ENCODE data around the gene NFE2L2.
"Not testable (repeated sequence)": the region's sequence is repeated elsewhere in the genome, so short reads cannot be mapped to it uniquely, and the experiment has no call there.

The NFE2L2 gene

DNA sequence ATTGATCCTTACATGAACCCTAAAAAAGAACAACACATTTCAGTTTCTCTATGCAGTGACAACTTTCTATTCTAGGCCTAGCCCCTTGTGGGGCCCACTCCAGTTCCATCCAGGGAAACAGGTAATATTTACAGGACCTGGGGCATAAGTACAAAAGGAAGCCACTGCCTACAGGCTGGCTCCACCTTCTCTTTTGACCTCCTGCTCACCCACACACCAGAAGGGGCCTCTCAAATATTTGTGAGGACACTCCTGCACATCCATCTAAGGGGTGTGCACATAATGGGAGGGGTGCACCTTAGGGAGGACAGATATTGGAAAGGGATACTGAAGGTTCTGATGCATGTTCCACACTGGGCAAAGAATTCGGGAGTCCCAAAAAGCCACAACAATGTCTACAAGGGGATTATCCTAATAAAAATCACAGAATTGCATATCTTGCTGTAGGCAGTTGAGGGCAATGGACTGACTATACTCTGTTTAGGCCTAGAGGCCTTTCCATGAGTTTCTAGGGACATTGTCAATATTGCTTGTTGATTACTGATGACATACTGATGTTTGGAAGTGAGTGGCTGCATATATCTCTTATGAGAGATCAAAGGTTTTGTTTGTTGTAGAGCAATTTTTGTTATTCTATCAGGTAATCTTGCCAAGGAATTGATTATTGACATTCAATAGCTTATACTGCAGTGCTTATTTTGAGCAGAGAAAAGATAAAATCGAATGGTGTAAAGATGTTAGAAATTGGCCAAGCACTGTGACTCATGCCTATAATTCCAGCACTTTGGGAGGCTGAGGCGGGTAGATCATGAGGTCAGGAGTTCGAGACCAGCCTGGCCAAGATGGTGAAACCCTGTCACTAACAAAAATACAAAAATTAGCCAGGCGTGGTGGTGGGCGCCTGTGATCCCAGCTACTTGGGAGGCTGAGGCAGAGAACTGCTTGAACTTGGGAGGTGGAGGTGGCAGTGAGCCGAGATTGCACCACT lies 75.8 kb downstream of the NFE2L2 start:
- DNase-seq (ENCODE audit: insufficient read length, low spot score), result no peak
- FAIRE-seq, result no peak
- TF ChIP-seq, protein P1, sequence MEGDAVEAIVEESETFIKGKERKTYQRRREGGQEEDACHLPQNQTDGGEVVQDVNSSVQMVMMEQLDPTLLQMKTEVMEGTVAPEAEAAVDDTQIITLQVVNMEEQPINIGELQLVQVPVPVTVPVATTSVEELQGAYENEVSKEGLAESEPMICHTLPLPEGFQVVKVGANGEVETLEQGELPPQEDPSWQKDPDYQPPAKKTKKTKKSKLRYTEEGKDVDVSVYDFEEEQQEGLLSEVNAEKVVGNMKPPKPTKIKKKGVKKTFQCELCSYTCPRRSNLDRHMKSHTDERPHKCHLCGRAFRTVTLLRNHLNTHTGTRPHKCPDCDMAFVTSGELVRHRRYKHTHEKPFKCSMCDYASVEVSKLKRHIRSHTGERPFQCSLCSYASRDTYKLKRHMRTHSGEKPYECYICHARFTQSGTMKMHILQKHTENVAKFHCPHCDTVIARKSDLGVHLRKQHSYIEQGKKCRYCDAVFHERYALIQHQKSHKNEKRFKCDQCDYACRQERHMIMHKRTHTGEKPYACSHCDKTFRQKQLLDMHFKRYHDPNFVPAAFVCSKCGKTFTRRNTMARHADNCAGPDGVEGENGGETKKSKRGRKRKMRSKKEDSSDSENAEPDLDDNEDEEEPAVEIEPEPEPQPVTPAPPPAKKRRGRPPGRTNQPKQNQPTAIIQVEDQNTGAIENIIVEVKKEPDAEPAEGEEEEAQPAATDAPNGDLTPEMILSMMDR (IDR thresholded peaks at IDR 0.05; ENCODE audit: insufficient read depth, missing control alignments), result no peak

DNA sequence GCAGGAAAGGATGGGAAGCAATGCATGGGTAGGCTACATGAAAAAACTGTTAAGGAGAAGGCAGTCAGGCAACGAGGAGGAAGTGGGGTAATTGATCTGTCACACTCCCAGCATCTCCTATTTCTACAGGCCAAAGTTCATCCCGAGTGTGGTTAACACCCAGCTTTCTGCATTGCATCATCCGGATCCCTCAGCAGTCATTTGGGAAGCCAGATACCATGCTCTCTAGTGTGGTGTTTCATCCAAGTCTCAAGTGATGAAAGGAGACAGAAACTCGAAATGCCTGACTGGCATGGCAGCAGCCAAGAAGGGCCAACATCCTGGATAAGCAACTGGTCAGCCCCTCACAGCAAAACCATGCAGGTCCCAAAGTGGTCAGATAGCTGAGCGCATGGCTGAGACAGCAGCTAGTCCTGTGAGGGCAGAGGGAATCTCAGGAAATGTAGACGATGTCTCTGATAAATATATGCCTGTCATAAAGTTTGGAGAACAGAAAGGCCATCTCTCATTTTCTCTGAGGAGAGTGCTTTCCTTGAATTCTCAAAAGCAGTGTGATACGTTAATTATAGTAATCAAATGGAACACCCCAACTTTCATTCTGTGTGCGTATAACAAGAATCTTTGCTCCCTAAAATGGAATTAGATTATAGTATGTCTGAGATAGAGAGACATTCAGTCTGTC lies 76.8 kb downstream of the NFE2L2 start:
- FAIRE-seq (no peak), DNase-seq (ENCODE audit: insufficient read length, low spot score) (no peak)
- TF ChIP-seq, protein P1 (IDR thresholded peaks at IDR 0.05; ENCODE audit: insufficient read depth, missing control alignments), result no peak

DNA sequence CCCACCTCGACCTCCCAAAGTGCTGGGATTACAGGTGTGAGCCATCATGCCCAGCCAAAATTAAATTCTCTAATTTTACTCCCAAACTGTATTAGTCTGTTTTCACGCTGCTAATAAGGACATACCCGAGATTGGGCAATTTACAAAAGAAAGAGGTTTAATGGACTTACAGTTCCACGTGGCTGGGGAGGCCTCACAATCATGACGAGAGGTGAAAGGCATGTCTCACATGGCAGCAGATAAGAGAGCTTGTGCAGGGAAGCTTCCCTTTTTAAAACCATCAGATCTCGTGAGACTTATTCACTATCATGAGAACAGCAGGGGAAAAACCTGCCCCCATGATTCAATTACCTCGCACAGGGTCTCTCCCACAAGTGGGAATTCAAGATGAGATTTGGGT lies 78.5 kb downstream of the NFE2L2 start:
- DNase-seq (ENCODE audit: insufficient read length, low spot score); FAIRE-seq: not testable (repeated sequence)

DNA sequence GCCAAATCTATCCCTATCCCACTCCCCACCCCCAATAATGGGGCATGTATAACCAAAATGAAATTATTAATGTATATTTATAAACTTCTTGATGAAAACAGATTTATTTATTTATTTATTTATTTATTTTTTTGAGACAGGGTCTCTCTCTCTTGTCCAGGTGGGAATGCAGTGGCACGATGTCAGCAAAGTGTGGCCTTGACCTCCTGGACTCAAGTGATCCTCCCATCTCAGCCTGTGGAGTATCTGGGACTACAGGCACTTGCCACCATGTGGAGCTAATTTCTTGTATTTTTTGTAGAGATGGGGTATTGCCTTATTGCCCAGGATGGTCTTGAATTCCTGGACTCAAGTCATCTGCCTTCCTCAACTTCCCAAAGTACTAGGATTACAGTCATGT lies 79.9 kb downstream of the NFE2L2 start:
- TF ChIP-seq, protein P1 (IDR thresholded peaks at IDR 0.05; ENCODE audit: insufficient read depth, missing control alignments), result no peak
- no peak for FAIRE-seq
- DNase-seq (ENCODE audit: insufficient read length, low spot score), result no peak

DNA sequence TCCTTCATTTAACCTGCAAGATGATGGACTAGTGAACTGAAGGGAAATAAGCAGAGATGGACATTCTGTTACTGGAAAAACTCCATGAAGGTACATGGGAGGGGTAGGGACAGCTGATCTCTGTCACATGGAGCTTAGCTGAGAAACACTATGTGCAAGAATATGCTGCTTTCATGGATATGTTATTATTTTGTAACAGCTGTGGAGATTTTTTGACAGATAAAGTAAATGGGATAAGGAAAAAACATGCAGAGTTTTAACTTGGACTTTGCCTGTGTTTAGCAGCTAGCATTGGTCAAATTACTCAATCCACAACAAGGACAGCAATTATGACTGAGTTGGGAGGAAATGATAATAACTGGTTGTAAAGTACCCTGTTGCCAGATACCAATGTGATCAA lies 80.7 kb downstream of the NFE2L2 start:
- DNase-seq (ENCODE audit: insufficient read length, low spot score) (no peak), FAIRE-seq (no peak)
- TF ChIP-seq, protein P1 (IDR thresholded peaks at IDR 0.05; ENCODE audit: insufficient read depth, missing control alignments), result no peak

All from D721Med (cell line).